Dermis blood vessel endothelial cell (primary cell): ENCODE measurements around the gene CPN2. TPM values are rescaled to one million over a fixed set of nuclear protein-coding genes. Genes with fewer than 3 reads are reported as not detected.

Experiments used
- DNase-seq: peaks from one replicate; pipeline ENCODE4 v3.0.0; 2010
- total RNA-seq: library from RNA; depleted of rRNA; stranded (reverse); fragments of >200 nt; gene quantifications from 2 replicates; pipeline ENCODE4 v1.2.3, GENCODE V29; 2014

CPN2 gene
- total RNA-seq, 1 donor from 2014 or later = not detected

DNA sequence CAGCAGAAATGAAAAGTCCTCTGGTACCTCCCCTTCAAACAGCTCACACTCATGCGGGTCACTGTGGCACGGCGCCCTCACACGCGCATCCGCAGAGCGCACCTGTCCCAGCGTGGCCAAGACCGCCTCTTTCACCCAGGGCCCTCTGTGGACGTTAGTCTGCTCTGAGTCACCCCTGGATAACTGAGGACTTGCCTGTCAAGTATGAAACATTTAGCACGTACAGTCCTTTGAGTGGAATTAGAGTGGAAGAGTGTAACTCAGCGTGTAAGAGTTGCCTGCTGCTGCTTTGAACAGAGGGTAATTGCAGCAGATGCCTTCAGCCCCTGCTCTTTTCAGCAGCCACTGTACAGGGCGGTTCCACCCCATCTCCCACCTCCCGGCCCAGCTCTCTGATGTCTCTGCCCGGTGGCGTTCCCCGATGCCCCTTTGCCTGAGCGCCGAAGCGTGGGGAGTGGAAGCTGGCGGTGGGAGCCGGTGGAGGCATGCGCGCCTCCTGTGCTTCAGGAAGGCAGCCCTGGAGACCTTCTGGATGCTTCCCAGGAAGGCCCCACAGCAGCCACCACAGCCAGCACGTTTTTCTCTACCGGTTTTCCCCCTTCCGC is 23.0 kb downstream of the CPN2 start:
- no peak for DNase-seq

DNA sequence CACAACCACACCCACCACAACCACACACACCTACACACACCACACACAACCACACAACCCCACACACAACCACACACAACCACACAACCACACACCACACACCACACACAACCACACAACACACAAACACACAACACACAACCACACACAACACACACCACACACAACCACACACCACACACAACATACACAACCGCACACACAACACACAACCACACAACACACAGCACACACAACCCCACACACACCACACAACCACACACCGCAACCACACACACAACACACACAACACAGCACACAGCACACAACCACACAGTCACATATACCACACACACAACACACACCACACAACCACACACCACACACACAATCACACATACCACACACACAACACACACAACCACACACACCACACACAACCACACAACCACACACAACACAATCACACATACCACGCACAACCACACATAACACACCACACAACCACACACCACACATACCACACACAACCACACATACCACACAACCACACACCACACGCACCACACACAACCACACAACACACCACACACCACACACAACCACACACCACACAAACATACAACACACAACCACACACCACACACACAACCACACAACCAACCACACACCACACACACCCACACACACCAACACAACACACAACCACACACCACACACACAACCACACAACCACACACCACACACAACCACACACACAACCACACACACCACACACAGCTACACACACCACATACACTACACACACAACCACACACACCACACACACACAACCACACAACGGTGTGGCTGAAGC is 23.7 kb downstream of the CPN2 start:
- DNase-seq = no peak

DNA sequence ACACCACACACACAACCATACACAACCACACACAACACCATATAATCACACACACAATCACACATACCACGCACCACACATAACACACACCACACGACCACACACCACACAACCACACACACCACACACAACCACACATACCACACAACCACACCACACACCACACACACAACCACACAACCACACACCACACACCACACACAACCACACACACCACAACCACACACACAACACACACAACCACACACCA is 24.2 kb downstream of the CPN2 start:
- no peak for DNase-seq

DNA sequence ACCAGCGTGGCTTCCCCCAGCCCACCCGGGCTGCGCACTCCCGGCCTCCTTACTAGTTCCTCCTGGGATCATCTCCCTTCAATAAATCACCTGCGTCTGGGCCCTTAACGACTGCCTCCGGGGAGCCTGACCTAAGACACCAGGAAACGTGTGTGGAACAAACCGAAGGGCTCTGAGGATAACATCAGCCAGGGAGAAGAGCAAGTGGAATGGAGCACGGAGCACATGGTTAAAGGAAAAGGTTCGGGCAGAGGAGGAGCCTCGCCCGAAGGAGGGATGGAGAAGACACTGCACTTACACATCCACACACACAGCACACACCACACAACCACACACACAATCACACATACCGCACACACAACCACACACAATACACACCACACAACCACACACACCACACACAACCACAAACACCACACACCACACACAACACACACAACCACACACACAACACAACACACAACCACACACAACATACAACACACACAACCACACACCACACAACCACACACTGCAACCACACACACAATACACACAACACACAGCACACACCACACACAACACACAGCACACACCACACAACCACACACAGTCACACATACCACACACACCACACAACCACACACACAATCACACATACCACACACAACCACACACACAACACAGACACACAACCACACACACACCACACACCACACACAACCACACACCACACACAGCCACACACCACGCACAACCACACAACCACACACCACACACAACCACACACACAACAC is 24.7 kb downstream of the CPN2 start:
- no peak for DNase-seq

DNA sequence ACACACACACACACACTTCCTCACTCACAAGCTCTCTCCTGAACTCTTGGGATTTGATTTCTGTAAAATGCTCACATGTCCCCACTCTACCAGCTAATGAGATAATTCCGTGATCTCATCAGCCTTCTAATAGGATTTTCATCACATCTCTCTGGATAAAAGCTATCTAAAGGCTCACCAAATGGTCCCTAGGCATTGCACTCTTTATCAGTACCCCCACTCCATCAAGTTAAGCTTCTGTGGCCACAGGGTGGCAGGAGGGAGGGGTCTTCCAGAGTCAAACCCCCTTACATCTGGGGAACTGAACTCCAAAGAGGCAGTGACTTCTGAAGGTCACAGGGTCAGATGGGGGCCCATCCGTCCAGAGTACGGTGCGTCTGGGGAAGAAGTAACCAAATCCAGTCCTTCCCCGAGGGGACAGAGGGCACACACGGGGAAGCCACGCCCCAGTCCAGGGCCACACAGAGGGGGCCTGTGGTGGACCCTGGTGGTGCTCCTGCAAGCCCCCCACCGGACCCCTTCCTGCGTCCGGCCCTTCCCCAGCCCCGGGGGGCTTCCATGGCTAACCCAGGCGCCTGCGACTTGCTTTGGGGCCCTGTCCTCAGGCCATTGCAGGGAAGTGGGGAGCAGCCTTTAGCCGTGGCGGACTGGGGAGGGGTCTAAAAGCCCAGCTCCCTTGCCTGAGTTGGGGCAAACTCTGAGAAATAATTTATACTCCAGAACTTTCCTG is 25.5 kb downstream of the CPN2 start:
- no peak for DNase-seq

DNA sequence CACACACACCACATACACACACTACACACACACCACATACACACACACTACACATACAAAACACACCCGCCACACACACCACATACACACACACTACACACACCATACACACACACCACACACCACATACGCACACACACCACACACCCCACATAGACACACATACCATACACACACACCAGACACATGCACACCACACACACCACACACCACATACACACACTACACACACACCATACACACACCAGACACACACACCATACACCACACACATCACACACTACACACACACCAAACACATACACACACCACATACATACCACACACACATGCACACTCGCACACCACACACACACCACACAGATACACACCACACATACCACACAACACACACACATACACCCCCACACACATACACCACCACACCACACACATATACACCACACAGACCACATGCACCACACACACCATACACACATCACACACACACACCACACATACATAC is 26.3 kb downstream of the CPN2 start:
- no peak for DNase-seq

DNA sequence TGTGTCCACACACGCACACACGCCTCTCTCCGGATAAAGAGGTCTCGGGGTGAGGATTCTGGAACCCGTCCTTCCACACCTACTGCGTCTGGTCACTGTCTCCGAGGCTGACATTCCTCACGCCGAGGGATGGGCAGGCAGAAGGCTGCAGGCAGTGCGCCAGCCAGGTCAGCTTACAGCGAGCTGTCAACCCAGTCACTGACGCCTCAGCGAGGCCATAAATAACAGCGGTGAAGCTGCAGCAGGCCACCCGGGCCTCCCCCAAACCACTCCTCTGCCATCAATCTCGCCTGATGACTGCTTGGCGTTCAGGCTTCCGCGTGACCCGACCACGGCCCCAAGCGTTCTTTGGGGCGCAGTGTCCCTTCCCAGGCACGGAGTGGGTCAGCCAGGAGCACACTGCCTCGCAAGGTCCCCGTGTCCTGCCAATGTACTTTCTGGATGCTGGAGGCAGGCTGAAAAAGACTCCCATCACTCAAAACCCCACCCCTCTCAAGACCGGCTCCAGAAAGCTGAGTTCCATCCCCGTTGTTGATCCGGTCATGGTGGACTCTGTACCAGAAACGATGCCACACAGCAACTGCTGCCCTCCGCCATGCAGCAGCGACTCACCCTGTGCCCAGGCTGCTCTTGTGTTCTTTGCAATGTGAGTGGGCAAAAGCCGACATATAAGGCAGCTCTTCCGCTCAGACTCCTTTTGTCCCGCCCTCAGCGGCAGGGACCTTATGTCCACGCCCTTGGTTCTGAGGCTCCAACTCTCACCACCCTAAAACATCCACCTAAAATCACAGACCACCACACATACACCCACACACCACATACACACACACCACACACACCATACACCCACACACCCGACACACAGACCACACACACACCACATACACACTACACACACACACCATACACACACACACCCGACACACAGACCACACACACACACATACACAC is 27.1 kb downstream of the CPN2 start:
- peak; percentile 40 for DNase-seq

DNA sequence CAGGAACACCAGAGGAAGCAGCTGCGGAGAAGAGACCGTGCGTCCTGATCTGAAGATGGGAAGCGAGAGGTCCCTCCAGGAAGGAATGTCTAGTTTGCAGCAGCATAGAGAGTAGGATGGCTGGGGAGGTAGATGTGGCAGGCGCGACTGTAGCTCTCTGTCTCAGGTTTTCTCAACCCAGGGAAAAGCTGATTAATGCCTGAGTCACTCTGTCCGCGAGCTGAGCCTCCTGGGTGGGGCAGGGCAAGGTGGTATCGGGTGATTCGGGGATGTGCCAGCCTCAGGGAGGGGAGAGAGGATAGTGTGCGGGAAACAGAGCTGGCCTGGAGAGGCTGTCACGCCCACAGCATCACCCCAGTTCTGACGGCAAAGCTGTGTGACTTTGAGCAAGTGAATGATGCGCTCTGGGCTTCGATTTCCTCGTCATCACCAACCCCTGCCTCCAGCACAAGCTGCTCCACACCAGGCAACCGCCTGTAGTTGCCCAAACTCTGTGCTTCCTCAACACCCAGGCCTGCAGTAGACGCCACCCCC is 28.4 kb downstream of the CPN2 start:
- peak; percentile 52 for DNase-seq

DNA sequence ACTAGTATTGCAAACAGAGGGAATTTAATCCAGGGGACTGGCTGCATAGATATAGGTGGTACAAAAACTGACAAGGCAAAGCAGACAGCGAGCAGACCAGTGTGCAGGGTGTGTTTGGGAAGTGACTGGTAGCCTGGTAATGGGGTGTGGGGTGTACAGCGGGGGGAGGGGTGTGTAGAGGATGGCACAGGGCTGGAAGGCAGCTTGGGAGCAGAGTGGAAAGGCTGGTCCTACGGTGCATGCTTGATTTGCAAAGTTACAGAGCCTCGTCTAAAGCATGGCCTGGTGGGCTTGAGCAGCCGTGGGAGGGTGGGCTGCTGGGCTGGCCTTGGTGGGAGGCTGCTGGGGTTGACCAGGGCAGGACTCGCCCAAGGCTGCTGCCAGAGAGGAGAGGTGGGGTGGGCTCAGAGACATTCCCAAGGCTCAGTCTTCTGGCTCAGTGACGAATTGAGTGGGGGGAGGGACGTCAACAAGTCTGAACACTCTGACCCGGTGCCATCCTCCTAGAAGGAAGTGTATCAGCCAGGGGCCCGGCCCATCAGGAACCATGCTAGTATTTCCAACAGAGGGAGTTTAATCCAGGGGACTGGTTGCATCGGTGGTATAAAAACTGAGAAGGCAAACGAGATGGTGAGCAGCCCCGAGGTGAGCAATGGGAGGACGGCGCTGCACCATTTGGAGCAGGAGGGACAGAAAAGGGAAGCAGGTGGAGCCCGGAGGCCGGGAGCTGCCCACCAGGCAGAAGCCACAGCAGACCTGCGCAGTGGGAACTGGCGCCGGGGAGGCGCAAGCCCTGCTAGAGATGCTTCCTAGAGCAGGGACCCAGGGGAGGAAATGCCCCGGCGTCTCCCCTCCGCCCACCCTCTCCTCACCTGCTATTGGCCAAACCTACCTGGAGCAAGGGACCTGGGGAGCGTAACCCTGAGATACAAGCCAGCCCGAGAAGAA is 29.2 kb downstream of the CPN2 start:
- DNase-seq = peak; percentile 56

DNA sequence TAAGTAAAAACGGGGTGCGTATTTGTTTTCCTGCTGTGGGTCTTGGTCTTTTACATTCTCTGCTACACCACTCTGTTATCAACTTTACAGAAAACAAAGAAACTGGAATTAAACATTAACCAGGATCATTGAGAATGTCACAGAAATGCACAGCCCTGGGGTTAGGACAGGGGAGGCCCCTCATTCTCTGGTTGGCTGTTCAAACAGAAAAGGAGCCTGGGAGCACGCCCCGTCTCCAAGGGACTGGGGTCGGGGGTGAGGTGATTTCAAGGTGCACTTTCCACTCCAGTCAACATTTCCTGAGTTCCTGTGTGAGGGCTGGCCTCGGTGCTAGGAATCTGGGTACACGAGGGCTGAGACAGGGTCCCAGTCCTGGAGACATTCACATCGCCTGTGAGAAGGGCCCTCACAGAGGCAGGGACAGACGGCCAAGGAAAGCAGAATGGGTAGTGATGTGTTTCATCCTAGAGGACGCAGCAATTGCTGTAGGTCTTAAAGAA is 30.3 kb downstream of the CPN2 start:
- no peak for DNase-seq

DNA sequence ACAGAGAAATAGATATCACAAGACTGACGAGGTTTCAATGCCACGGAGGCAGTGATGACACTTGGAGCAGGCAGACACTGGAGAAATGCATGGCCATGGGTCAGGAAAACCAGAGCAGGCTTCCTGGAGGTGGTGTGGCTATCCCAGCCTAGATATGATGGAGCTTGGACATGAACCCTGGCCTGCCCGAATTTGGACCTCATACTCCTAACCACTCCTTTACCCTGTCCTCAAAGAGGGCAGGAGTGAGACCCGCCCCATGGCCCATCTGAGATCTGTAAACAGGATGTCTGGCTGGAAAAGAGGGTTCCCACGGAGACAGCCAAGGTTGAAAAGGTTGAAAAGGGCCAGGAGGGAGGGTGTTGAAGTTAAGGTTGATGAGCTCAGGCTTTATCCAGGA is 31.0 kb downstream of the CPN2 start:
- DNase-seq = no peak

DNA sequence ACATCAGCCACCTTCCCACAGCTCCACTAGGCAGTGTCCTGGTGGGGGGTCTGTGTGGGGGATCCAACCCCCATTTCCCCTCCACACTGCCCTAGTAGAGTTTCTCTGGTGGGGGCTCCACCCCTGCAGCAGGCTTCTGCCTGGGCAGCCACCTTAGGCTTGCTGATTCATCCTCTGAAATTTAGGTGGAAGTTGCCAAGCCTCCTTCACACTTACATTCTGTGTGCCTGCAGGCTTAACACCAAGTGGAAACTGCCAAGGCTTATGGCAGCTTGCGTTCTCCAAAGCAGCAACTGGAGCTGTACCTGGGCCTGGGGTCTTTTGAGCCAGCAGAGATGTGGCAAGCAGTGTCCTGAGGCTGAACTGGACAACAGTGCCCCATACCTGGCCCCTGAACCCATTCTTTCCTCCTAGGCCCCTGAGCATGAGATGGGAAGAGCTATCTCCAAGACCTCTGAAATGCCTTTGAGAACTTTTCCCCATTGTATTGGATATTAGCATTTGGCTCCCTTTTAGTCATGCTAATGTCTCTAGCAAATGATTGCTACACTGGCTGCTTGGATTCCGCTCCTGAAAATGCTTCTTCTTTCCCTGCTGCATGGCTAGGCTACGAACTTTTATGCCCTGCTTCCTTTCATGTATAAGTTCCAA is 32.5 kb downstream of the CPN2 start:
- DNase-seq = no peak

DNA sequence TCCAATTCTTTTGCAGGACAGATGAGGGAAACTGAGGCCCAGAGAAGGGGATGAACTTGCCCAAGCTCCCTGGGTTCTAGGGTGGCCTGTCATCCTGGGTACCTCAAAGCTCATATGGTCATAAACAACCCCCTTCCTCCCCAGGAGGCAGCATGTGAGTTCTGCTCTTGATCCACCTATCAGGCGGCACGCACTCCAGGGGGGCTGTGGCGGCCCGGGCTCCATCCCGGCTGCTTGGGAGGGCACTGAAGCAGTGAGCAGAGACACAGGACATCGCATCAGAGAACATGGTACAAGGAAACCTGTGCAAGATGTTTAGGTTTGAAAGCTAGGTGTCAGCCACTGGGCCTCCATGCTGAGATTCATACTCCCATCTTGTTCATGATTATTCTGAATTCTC is 34.2 kb downstream of the CPN2 start:
- no peak for DNase-seq

DNA sequence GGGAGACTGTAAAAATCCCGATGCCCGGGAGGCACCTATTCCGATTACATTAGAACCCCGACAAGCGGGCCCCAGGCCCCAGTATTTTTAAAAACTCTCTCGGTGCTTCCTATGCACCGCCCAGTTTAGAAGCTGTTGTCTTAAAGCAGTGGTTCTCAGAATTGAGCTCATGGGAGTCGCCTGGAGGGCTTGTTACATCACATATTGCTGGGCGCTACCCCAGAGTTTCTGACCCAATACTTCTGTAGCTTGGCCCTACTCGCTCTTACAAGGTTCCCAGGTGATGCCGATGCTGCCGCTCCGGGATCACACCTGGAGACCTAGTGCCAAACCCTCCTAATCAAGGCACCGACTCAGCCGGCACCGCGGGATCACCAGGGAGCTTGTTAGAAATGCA is 35.2 kb downstream of the CPN2 start:
- no peak for DNase-seq

DNA sequence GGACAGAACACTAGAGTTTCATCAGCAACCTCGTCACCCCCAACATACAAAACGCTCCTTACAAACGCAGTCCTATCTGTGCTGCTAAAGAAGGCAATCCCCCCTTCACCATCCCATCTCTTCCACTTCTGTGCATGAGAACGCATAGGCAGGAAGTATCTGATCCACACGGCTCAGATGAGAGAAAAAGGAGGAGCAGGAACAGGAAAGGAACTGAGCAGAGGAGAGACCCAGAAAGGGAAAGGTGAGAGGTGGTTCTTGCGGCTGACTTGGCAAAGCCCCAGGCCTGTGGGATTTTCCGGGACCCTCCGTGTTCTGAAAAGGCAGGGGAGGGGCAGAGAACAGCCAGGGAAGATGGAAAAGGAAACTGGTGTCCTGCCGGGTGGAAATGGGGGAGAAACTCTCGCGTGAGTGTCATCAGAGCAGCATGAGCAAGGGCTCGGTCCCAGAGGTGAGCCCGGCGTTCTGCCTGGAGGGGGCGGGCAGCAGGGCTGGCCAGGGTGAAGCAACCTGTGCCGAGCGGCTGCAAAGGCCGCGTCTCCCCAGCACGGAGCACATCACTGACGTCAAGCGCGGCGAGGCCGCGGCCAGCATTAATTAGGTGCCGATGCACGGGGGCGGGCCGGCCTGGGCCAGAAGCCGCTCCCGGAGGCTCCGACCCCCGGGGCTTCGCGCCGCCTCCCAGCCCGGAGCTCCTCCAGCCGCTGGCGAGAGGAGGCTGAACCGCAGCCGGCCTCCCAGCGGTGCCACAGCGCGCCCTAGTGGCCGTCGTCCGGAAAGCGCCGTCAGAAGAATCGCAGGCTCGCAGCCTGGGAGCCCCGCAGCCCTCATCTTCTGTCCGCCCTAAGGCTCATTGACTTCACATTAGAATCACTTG is 35.8 kb downstream of the CPN2 start:
- DNase-seq = peak; percentile 90

DNA sequence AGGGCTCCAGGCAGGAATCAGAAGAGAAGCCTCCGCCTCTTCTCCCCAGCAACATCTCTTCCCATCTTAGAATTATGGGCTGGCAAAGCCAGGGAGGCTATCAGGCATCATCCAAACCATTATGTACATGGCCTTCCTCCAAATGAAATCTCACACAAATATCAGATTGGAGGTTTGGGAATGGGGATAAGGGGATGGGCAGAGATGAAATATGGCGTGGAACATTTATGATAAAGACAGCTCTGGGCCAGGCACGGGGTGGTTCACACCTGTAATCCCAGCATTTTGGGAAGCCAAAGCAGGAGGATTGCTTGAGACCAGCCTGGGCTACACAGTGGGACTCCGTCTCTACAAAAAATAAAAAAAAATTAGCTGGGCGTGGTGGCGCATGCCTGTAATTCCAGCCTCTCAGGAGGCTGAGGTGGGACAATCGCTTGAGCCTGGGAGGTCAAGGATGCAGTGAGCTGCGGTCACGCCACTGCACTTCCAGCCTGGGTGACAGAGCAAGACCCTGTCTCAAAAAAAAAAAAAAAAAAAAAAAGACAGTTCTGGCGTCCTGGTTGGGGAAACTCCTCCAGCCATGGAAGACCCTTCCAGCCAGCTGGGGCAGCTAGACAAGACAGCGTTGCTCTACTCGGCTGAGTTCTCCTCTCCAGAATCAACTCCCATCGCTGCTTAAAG is 36.6 kb downstream of the CPN2 start:
- no peak for DNase-seq

DNA sequence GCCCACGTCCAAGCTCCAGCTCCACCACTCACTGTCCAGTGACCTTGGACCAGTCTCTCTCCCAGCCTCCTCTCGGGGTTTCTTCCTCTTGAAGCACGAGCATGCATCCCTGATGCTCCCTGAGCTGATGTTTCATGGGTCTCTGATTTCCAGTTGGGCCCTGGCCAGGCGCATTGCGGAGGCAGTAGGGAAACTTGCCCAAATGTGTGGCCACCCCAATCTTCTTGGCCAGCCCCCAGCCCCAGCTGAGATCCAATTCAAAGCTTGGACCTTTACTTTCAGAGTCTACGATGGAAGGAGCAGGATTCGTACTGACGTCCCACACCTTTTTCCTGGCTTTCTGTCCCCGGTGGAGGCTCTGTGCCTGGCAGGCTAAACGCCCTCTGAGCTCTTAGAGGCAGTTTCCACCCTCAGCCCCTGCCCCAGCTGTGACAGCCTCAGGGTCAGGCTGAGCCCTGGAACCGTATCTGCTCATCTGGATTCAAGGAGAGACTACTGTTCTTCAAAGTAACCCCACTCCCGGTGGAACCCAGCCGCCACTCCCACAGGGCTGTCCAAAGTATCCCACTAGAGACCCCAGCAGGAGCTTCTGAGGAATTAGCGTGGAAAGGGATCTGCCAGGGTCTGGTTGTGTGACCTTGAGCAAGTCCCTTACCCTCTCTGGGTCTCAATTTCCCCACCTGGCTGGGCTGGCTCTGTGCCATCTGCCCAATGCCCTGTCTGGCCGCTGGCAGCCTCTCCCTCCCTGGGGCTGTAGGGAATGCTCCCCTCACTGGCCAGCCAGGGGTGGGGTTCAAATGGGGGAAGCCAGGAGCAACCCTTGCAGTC is 37.4 kb downstream of the CPN2 start:
- DNase-seq = no peak
